Activated CD4-positive, alpha-beta T cell treated with anti-CD3 and anti-CD28 coated beads, Interleukin-10, Interleukin-2, amounts not matched to agents 100 ng/mL and 50 ng/mL, durations not matched to agents 16 hours and 8 hours (primary cell): Measurements from ENCODE around the gene MAGI3.

ENCODE experiments used
- DNase-seq: peaks from one replicate; pipeline ENCODE4 v3.0.0-alpha.2; 2020

The MAGI3 gene

DNA sequence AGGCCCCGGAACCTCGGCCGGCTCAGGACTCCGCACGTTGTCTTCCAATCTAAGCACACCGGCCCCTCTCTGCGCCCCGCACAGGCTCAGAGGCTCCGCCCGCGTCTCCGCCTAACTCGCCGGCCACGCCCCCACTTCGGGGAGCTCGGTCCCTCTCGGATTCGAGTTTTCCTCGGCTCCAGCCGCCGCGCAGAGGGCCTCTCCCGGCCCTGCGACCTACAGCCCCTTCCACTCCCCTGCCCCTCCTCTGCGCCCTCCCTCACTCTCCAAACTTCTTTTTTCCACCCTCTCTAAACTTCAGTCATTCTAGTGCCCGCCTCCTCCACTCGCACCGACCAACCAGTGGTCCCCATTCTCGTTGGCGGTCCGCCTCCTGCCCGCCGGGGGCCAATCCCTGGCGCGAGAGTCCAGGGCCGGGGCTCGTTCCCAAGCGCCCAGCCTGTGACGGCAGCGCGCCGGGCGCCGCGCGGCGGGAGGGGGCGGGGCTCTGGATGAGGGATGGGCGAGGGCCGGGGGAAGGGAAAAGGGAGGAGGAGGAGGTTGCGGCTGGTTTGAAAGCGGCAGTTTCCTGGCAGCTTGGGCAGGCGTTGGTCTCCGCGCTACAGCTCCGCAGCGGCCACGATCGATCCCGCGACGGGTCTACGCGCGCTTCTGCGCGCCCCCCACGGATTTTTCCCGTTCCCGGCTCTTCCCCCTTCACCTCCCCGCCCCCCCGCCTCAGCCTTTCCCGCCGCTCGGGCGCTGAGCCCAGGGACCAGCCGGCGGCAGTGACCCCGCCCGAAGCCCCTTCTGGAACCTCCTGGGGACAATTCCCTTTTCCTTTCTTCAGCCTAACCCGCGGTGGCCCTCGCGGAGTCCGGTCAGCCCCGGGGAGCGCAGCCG lies at the start of gene MAGI3:
MAGI3 (plus strand) TSS at position 563 of the 882 bp plus-strand sequence. CDS start 519 bp downstream, outside the sequence.
- DNase-seq = peak; percentile 98

DNA sequence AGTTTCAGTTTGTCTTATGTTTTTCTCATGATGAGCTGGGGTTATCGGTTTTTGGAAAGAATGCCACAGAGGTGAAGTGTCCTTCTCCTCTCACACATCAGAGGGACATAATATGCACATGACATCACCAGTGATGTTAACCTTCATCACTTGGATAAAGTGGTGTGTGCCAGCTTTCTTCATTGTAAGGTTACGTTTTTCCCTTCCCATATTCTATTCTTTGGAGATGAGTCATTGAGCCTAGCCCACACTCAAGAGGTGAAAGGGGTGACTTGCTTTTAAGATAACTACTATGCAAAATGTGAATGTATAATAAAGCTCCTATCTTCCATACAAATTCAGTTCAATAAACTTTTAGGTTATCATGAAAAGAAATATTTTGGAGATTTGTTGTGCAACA lies 36.7 kb upstream of the MAGI3 start:
- DNase-seq = no peak

DNA sequence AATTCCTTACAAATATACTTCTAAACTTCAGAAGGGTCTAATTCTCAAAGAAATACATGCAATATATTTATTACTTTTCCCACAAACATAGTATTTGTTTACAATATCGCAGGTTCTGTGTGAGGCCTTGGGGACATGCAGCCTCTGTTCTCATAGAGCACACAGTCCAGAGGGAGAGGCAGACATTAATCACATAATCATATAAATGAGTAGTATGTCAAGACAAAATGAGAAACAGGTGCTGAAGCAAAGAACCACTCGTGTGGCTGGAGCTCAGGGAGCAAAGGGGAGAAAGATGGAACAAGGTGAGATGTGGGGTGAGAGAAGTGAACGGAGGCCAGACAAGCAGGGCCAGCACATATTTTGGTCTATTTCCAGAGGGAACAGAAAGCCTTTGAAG lies 26.4 kb upstream of the MAGI3 start:
- no peak for DNase-seq

GRCh38 chr1:113369040-113369439 lies 21.3 kb upstream of the MAGI3 start:
- DNase-seq = peak; percentile 33

DNA sequence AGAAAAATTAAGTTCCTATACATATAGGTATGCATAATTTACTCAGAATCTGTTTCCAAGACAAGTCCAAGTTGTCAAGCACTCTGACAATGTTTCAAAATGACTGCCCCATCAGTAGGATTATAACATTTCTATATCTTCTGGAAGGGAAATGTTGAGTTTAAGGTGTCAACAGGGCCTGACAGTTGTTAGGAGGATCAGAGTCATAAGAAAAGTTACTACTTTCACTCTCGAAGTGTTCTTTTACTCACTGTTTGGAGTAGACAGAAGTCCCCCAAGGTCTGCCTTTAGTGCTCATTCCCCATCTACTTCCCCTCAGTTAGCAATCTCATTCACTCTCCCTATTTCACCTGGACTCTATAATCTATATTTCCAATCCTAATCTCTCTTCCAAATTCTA lies 20.6 kb upstream of the MAGI3 start:
- peak; percentile 60 for DNase-seq

GRCh38 chr1:113370868-113371267 lies 19.4 kb upstream of the MAGI3 start:
- no peak for DNase-seq

DNA sequence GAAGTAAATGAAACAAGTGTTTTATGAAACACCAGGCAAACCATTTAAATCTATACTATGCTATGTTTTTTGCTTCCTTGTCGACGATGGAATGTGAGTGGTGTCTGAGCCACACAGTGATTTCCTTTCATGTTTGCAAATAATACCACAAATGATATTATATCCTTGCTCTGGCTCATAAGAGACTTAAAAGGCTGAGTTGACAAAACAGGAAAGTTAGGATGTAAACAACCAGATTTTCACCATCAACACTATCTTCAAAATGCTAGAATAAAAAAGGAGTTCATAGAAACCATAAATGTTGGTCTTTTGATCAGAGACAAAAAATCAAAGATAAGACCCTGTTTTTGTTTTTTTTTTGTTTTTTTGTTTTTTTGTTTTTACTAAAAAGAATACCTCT lies 17.8 kb upstream of the MAGI3 start:
- no peak for DNase-seq

- DNase-seq = no peak
These were observed 16.7 kb upstream of the MAGI3 start for GRCh38 chr1:113373644-113374043.

- DNase-seq = no peak
These were observed 14.4 kb upstream of the MAGI3 start for GRCh38 chr1:113375878-113376277.

GRCh38 chr1:113380075-113380474 lies 10.2 kb upstream of the MAGI3 start:
- no peak for DNase-seq

DNA sequence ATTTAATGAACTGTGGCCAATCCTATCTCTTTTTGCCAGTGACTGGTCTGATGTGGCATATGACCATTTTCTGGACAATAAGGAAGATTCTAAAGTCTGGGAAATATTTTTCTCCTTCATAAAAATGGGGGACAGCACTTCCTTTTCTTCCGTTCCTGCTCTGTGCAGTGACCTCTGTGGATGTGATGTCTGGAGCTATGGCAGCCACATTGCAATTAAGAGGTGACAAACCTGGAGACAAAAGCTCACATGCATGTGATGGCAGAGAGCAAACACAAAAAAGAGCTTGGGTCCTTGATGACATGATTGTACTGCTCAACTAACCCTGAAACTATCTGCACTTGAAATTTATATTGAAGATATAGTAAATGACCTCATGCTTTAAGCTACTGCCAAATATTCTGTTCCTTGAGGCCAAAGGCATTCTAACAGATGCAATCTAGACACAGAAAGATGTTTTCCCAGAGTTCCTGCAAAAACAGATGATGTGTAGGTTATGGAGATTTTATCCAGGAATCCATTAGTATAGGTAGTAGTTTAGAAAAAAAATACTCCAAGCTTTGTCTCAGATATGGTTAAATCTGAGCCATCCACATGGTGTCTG lies 2.2 kb upstream of the MAGI3 start:
- no peak for DNase-seq

- DNase-seq = no peak
These were observed 1.5 kb upstream of the MAGI3 start for GRCh38 chr1:113388621-113389358.

- DNase-seq = no peak
These were observed 859 bp upstream of the MAGI3 start for GRCh38 chr1:113389359-113389952.

DNA sequence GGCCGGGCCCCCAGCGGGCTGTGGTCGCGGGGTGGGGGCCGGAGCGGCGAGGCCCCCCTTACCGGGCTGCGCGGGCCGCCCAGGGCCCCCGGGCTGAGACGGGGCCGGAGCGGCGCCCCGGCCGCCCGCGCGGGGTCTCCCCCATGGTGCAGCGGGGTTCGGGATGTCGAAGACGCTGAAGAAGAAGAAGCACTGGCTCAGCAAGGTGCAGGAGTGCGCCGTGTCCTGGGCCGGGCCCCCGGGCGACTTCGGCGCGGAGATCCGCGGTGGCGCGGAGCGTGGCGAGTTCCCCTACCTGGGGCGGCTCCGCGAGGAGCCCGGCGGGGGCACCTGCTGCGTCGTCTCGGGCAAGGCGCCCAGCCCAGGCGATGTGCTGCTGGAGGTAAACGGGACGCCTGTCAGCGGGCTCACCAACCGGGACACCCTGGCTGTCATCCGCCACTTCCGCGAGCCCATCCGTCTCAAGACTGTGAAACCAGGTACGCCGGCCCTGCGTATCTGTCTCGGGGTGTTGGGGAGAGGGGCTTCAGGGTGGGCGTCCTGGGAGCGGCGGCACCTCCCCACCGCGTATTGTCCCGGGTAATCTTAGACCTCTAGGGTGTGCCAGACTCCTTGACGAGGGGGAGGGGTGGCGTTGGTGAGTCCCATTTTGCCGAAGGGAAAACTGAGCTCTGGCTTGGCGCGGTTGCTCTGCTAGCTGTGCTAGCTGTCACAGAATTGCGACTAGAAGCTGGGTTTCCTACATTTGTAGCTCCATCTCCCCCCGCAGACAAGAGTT lies 745 bp downstream of the MAGI3 start:
- peak; percentile 52 for DNase-seq

DNA sequence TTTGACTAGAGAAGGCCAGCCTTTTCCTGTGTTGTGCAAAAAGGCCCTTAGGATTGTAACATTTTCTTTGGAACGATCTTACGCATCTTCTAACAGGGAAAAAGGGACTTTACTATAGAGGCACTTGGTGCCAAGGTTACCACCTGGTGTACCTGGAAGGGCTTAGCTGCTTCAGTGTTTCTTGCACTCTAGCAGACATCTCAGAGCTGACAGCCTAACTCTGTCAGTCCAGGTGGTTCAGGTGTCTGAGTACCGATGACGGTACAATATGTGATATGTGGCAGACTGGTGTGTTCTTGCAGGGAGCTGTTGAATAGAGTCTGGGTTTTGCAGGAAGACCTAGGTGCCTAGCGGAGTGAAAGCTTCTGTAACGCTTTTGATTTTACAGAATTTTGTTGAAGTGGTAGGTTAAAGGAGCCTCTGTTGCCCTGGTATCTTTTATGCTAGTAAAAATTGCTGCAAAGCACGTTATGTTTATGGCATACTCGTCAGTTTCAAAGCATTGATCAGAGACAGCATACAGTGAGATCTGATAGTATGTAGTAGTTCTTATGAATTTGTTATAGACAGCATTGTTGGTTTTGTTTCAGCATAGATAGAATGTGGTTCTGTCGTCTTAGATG lies 1.4 kb downstream of the MAGI3 start:
- no peak for DNase-seq

- DNase-seq = no peak
These were observed 2.3 kb downstream of the MAGI3 start for GRCh38 chr1:113392541-113393128.

- DNase-seq = no peak
These were observed 3.9 kb downstream of the MAGI3 start for GRCh38 chr1:113394043-113394862.

DNA sequence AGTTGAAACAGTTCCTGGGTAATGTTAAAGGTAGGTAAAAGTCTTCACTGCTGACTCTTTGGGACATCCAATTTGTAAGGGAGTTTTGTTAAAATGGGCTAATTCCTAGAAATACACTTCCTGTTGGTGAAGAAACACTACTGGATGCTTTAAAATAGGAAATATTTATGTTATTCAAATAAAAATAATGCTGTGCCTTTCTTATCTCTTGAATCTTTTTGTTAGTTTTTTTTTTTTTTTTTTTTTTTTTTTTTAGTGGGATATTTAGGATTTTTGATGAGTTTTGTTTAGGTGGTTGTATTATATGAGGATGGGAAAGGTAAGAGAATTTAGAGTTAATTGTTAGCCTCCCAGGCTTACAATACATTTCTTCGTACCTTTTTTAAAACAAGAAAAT lies 4.5 kb downstream of the MAGI3 start:
- no peak for DNase-seq

GRCh38 chr1:113396102-113396501 lies 5.8 kb downstream of the MAGI3 start:
- no peak for DNase-seq

- DNase-seq = no peak
These were observed 6.3 kb downstream of the MAGI3 start for GRCh38 chr1:113396585-113396984.
